NOMO-1 treated with DMSO at 0.1 percent for 48 hours (cell line): ENCODE measurements around the gene ANTXRL.
"Not testable (repeated sequence)": the region's sequence is repeated elsewhere in the genome, so short reads cannot be mapped to it uniquely, and the experiment has no call there.

Source experiments
- DNase-seq: peaks from one replicate; lab custom pipeline; 2025; ENCODE audit not compliant: unreplicated experiment; lab: John Stamatoyannopoulos, UW

ANTXRL gene

DNA sequence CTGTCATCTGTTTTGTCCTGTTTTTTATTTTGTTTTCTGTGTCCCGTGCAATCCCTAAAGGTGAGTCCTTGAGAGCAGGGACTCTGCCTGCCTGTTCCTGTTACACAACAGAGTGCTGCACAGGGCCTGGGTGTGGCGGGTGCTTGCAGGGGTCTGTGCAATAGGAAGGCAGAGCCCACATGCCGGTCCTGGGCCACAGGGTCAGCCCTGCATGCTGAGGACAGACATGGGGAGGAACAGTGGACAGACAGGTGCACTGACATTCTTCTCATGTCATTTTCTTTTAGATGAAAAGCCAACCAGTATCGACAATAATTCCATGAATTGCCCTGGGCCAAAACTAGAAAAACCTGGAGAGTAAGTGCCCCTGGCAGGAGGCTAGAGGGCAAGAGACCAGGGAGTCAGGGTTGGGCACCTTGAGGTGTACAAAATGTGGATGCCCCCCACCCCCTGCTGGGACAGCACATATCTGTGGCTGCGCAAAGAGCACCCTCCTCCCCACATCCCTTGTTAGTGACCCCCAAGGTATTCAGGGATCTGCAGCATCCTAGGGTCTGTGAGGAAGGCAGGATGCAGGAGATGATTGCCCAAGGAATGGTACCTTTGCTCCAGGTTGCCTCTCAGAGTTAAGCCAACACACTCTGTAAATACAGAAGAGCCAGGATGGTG, 19.9 kb downstream of the ANTXRL start:
- DNase-seq = no peak

DNA sequence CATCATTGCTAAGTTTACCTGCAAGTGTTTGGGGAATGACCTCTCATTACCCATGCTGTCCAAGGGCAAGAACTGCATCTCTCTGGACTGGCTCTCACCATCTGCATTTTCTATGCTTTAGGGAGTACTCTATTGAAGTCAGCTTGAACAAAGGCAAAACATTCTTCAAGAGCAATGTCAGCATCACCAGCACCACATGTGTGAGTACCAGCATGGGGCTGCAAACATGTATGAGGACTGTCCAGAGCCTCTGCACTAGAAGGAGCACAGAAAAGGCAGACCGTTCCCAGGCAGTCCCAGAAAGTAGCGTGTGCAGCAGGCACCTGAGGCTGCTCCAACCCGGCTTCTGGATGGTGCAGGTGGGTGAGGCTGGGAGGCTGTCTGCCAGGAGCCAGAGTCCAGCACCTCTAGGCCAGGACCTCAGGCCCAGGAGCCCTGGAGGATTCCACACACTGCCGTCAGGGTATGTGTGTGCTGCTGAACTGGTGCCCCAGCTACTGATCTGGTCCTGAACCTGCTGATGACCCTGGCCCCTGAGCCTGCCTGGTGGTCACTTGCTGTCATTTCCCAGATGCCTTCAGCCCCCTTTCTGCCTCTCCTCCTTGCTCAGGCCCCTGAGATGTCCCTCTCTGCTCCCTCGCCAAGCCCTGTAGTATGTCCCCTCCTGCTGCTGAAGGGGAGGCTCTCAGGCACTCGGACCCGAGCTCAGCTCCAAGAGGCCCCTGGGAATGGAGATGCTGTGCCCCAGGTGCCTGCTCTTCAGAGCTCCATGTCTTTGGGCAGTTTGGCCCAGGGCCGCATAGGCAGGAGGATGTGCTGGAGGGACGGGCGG, 20.7 kb downstream of the ANTXRL start:
- no peak for DNase-seq

DNA sequence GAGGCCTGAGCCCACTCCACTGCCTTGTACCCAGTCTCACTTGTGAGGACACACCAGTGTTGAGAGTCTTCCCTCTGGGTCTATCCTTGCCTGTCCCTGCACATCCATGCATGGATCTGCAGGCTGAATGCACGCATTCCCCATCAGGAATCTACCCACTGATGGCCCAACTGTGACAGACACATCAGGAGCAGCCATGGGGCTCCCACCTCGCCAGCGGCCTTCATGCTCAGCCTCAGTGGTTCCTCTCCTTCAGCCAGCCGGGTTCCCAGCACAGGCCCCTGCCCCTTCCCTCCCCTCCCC, 21.3 kb downstream of the ANTXRL start:
- no peak for DNase-seq

DNA sequence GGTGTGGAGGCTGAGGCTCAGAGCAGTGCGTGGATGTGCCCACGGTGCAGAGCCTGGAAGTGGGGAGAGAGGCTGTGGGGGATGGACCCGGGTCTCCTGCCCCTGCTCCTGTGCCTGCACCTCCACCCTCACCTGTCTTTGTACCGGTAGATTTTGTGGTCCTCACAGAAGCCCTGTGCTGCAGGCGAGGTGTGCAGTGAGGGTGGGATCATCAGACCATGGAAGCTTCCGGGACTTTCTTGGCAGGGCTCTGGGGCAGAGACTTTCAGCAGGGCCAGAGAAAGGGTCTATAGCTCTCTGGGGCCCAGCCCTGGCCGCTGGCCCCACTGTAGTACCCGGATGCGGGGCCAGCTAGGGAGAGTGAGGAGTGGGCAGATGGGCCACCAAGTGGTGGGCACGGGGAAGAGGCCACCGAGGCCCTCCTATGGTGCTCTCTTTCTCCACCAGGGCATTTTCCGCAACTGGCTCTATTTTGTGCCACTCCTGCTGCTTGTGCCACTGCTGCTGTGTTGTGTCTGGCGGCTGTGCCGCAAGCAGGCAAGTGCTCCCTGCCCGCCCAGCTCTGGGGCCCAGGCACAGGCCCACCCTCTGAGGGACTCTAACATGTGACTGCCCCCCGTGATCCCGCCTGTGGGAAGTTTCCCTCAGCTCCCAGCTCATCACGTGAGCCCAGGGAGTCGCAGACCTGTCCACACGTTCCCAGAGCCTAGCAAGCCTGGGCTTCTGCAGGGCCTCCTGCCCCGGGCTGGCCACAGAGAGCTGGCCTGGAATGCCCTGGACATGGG, 22.1 kb downstream of the ANTXRL start:
- no peak for DNase-seq

DNA sequence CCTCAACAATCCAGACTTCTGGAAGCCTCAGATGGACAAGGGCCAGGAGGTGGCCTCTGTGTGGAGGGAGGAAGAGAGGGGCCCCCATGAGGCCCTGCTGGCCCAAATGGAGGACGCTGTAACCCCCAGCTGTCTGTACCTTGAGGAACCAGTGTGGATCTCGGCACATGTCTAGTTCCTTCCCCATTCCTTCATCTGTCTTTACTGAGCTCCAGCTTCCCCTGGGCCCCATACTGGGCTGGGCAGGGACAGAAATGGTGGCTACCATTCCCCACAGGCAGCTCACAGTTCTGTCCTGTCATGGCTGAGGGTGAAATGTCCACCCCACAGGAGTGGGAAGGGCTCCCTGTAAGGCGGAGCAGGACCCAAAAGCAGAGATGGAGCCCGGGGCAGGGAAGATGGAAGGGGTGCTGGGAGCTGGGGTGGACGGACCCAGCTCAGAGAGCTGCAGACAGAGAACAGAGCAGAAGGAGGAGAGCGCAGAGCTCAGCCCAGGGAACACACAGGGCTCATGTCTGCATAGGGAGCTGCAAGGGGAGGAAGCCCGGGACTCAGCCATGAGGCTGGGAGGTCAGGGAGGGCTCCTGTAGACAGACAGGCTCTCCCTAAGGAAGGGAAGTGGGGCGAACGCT, 22.8 kb downstream of the ANTXRL start:
- DNase-seq = no peak

DNA sequence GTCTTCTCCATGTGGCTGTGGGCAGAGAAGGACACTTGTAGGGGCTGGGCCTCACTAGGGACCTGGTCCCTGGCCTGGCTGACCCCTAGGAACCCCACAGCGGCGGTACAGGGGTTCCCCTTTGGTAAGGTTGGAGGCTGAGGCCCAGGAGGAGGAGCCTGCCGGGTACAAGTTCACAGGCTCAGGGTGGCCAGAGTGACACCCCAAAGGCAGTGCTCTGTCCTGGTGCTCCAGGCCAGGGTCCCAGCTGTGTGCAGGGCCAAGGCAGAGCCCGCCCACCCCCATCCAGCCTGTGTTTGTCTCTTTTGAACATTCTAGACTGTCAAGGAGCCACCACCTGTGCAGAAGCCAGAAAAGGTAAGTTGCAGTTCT, 23.3 kb downstream of the ANTXRL start:
- no peak for DNase-seq

DNA sequence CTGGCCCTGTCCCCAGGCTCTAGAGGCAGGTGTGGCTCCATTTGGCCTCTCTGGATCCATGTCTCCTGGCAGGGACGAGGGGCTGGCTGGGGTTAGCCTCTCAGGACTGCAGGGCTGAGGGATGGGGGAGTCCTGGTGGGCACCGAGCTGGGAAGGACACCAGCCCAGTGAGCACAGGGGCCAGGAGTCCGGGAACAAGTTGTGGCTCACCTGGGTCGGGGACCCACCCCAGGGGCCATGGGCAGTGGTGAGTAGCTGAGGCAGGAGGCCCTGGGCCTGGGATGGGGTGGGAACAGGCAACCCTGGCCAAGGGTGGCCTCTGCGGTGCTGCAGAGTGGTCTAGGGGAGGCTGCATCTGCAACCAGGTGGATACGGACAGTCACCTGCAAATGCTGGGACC, 24.1 kb downstream of the ANTXRL start:
- no peak for DNase-seq

DNA sequence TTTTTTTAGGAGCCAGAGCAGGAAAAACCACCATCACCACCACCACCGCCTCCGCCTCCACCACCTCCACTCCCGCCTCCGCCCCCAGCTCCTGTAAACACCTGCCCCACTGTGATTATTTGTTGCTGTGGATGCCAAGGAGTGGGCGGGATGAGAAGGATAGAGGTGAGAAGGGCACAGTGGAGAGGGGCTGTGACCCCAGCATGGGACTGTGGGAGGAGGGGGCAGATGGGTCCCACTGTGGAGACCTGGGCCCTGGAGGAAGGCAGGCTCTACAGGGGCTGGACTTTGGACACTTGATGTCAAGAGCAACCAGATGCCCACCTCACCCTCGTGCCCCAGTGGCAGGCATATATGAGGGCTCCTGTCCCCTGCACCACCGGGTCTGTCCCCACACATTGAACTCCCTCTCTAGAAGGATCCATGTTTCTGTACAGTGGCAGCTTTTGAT, 24.7 kb downstream of the ANTXRL start:
- no peak for DNase-seq

DNA sequence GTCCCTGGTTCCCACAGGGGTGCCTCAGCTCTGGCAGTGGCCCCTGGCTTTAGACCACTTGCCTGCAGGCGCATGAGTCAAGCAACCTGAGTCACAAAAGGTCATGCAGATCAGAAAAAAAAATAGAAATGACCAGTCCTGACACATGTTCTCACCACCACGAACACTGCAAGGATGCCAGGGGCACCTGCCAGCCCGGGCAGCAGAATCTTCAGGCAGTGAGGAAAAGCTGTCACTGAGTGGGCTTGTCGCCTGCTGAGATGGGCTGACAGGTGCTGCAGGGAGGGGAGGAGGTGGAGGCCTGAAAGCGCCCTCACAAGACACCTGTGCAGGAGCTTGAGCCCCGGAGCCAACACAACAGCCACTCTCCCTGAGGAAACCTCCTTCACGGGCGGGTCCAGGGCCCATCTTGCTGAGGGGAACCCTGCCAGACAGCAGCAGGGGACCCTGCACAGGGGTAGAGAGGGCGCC, 25.2 kb downstream of the ANTXRL start:
- not testable (repeated sequence) for DNase-seq

DNA sequence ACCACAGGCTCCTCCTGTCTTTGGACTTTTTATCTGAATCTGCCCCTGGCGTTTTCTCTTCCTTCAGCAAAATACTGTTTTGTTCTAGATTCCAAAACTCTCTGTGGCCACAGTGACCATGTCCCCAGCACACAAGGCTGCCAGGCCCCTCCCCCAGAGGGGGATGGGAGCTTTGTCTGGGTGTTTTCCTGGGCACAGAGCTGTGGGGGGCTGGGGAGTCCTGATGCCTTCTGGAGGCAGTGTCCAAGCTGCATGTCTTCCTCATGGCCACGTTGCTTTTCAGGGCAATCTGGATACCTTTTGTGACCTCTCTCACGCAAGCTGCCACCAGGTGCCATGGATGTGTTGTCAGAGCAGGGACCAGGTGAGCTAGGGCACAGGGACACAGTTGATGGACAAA, 26.2 kb downstream of the ANTXRL start:
- no peak for DNase-seq

DNA sequence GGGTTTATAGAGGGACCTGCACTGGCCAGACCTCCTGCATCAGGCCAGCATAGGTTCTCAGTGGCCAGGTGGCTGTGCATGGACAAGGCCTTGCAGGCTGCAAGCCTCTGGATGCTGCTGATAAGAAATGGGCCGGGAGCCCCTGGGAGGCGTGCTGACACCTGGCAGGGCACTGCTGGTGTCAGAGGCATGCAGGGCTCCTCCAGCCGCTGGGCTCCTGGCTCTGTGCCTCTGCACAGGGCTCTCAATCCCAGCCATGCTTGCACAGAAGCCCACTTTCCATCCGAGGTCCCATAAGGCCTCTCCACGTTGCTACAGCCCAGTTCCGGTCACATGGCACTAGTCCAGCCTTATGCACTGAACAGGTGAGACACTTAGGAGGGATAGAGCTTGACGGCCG, 27.3 kb downstream of the ANTXRL start:
- no peak for DNase-seq

DNA sequence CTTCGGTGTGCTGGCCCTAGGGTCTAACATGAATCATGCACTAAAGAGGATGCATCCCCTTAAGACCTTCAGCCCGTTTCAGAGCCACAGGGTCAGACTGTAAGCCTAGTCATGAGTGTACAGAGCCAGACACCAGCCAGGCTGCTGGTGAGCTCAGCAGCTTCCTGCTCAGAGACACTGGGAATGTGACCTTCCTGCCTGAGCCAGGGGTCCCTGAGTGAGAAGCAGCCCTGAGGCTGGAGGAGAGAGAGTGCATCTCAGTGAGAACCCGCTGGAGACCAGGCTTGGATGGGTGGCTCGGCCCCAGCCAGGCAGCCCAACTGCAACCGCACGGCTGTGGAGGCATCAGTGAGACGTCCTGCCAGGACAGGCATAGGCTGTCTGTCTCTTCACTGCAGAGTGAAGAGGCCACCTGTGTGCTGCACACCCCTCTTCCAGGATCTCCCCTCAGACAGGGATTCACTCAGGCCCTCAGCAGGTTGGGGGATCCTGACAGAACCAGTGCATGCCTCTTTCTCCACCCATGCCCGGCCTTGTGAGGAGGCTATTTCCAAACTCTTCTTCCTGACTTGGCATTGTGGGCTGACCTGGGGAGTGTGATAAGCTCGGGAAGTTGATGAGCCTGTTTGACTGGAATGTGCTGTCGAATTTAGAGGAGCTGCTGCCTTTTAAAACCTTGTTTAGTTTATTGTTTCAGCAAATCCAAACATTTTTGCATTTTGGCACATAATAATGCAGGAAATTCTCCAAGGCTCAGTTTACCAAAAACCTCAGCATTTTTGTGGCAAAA, 28.5 kb downstream of the ANTXRL start:
- DNase-seq = not testable (repeated sequence)

DNA sequence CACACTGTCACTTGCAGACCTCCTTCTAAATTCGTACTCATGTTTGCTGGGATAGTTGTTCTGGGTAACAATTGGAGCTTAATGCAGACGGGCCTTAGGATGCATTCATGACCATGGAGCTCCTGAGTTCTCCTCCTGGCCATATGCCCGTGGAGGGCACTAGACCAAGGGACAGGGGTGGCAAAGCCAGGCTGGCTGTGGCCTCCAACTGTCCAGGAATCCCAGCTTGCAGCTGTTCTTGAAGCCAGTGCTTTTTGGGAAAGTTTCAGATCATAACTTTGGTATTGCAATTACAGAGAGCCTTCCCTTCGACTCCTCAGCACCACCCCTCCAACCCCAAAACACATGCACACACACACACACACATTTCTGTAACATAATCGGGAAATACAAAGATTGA, 30.6 kb downstream of the ANTXRL start:
- no peak for DNase-seq

DNA sequence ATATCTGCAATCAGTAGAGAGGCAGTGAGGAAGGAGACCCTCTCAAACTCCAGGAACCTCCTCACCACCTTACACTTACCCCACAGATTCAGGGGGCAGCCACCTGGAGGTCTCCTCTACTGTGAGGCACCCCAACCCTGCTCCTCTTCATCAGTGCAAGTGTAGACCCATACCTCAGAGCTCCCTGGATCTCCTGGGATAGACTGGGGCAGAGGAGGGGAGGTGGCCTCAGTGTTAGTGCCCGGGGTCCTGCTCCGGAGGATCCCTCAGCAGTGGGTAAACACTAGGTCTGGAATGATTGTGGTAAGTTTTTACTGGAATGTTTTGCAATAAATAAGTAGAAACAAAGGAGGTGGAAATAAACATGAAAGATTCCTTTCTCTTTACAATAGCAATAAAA, 31.1 kb downstream of the ANTXRL start:
- DNase-seq = no peak

DNA sequence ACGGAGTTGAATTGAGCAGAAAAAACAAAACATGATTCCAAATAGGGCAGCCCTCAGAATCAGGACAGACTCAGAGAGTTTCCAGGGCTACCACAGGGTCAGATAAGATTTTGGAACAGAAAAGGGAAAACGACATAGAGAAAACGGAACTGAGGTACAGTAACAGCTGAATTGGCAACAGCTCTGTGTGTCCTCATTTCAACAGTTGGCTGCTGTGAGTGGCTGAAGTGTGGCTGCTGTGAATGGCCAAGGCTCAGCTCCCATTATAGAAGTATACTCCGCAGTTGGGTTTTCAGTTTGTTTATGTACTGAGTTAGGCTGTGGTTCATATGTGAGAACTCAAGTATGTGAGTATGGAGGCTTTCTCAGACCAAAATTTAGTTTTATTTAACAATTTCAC, 32.0 kb downstream of the ANTXRL start:
- no peak for DNase-seq

DNA sequence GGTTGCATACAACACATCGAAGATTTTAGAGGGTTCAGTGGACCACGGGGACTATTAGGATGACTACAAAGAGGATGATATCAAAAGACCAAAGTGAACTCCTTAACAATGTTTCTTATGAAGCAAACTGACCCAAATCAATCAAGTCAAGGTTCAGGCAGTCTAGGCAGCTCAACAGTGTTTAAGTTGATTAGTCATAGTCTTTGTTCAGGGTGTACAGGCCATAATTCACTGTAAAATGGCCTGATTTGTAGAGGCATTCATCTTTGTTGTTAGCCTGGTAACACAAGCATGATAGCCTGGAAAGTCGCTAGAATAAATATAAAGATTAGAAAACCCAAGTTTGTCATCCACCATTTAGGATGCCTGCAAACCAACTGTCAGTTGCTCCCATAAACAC, 32.6 kb downstream of the ANTXRL start:
- DNase-seq = no peak

DNA sequence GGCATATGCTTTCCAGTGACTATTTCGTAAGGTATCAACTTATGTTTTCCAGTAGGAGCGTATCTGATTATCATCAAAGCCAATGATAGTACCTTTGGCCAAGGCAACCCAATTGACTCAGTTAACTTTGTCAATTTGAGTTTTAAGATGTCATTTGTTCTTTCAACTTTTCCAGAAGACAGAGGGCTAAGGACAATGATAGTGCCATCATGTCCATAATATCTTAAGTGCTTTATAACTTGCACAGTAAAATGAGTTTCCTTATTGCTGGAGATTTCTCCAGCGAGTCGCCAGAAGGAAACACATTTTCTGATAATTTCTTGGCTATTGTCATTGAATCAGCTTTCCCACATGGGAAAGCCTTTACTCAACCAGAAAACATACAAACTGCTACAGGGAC, 35.0 kb downstream of the ANTXRL start:
- no peak for DNase-seq

DNA sequence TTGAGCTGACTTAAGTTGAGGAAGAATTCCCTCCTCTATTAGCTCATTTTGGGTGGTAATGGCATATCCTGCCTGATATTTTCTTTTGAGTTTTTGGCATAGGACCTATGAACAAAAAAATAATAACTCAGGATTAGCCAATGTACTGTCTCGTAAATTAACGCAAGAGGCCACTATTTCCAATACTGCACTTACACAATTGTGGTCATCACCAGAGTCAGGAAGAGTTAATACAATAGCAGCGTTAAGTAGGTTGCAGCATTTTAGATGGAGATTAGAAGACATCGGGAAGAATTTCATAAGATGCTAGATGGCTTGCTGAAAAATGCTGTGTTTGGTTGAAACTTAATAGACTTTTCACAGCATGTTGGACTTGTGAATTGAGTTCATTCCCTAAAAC, 36.4 kb downstream of the ANTXRL start:
- DNase-seq = peak; percentile 9

DNA sequence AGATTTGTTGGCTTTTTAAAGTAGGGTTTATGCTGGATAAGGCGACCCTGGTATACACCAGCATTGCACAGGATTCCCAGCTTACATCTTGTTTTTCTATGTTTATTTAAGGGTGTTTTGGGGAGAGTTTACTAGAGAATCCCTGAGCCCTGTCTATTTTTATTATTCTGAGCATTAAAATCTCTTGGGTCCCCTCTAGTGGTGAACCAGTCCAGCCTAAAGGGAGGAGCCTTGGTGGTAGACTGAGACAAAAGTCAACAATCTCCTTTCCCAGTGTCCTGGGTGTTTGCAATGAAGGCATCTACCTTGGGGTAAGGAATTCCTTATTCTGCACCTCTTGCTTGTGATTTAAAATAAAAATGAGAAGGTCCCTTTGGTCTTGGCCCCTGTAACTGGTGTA, 38.2 kb downstream of the ANTXRL start:
- no peak for DNase-seq

DNA sequence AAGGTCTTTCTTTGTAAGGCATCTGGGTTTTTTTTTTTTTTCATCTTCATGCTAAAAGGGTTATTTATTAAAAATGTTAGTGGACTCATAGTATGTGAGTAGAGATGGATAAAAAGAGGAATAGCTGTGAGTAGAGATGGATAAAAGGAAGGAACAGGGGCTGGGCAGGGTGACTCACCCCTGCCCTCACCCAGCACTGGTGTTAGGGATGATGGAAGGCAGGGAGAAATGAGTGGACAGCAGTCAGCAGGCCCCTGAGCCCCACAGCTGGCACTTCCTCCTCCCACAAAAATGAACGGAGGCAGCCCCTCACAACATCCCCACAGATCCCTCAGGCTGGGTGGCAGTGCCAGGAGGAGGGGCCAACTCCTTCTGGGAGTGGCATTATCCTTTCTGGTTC, 39.3 kb downstream of the ANTXRL start:
- DNase-seq = no peak

DNA sequence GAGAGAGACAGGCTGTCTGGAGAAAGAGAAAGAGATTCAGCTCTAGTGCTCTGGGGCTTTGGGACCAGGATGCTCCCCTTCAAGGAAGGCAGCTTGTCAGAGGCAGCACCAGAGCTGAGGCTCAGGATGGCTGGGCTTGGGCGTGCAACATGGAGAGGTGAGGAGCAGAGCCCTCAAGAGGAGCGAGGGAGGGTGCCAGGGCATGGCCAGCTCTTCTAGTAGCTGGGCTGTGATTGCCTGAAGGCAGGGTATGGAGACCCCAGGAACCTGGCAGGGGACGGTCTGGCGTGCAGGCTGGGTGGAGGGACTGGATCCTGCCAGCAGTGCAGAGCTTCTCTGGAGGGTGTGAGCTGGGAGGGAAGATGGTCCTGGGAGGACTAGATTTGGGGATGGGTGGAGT, 40.2 kb downstream of the ANTXRL start:
- DNase-seq = no peak
